ENCODE measurements around the gene ANKIB1.

DNA sequence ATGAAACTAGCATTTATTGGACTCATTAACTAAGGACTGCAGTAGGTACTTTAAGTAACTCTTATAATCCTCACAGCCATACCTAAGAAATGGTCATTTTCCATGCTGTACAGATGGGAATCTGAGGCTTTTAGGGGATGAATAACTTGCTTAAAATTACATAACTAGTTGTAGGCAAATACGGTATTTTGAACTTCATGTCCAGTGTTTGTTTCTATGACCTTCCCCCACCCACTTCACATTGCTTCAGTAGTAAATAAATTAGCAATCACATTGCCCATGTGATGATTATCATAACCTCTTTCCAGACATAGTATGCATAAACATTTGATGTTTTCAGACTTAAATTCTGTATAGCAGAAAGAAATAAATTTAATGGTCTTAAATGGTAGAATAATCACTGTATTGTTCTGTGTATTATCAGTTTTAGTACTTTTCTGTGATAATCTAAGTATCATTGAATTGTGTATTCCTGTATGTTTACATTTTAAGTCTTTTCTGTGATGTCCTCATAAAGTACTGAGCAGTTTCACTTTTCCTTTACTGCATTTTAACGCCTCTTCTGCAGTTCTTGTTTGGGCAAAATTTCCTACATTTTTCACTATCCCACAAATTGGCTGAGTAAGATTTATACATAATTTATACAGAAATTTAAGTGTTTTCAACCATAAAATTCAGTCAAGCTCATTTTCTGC, 48.3 kb downstream of the ANKIB1 start:
- no peak for TF ChIP-seq POLR2A (IDR thresholded peaks at IDR 0.05)
- TF ChIP-seq, protein P1, sequence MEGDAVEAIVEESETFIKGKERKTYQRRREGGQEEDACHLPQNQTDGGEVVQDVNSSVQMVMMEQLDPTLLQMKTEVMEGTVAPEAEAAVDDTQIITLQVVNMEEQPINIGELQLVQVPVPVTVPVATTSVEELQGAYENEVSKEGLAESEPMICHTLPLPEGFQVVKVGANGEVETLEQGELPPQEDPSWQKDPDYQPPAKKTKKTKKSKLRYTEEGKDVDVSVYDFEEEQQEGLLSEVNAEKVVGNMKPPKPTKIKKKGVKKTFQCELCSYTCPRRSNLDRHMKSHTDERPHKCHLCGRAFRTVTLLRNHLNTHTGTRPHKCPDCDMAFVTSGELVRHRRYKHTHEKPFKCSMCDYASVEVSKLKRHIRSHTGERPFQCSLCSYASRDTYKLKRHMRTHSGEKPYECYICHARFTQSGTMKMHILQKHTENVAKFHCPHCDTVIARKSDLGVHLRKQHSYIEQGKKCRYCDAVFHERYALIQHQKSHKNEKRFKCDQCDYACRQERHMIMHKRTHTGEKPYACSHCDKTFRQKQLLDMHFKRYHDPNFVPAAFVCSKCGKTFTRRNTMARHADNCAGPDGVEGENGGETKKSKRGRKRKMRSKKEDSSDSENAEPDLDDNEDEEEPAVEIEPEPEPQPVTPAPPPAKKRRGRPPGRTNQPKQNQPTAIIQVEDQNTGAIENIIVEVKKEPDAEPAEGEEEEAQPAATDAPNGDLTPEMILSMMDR (IDR thresholded peaks at IDR 0.05 in 4 of 5, conservative IDR thresholded peaks at IDR 0.05 in 1 of 5), result no peak
